NOMO-1 (cell line): ENCODE measurements around the gene AUTS2.

Experiments used
- DNase-seq, 2 experiments: peaks; one replicate each; lab custom pipeline; 2025; ENCODE audit not compliant: unreplicated experiment in 2 of 2; lab: John Stamatoyannopoulos, UW

The AUTS2 gene

DNA sequence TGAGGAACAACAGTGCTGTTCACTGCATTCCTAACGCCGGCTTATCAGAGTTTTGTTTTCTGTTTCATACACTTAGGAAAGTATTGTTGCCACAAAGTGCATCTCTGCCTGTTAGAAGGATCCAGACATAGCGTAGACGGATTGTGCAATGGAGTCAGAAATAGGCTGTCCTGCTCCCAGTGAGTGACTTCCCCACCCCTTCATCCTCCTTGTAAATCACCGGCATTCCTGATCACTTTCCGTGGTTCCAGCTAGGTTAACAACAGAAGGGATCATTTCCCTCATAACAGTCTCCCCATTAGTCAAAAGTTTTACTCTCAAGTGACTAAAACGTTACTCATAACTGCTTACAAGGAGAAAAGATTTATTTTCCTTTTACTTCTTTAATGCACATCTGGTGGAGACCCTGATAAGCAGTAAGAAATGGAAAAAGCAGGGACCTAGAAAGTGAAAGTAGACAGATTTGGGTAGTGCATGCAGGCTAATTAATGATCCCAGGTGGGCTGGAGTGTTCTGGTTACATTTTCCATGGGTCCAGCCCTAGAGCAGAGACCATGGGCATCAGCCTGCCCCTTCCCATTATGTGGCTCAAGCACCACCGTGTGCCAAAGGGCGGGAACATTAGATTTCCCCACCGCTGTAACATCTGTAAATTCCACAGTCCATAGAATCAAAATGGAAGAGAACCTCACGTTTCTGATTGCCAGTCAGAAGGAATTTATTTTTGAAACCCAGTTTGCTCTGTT, 1138.6 kb downstream of the AUTS2 start:
- no peak for DNase-seq

DNA sequence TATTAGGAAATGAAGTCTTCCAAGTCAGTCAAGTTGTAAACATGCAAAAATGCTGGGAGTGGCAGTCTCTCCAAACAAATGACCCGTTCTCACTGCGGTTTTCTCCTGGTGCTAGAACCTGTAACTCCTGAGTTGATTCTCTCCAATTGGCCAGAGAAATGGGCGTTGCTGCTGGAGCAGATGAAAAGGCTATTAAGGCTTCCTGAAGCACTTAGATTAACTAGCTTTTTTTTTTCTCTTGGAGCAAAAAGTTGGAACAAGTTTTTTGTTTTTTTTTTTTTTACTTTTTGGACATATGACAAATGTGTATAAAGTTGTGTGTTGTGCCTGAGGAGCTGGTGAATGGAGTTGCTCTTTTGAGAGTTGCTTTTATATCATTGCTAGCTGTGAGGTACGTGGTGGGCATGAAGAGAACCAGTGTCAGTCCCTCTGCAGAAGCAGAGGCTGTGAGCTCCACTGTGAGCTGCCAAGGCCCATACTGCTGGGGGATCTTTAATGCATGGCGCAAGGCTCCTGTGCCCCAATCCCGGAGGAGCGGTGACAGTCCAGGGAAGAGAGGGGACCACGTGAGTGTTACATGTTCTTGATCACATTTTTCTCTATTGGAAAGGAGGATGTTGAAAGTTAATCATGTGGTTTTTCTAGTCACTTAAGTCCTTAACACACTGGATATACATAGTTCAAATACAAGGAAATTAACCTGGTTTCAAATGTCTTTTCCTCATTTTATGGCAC, 1140.0 kb downstream of the AUTS2 start:
- DNase-seq: no peak

DNA sequence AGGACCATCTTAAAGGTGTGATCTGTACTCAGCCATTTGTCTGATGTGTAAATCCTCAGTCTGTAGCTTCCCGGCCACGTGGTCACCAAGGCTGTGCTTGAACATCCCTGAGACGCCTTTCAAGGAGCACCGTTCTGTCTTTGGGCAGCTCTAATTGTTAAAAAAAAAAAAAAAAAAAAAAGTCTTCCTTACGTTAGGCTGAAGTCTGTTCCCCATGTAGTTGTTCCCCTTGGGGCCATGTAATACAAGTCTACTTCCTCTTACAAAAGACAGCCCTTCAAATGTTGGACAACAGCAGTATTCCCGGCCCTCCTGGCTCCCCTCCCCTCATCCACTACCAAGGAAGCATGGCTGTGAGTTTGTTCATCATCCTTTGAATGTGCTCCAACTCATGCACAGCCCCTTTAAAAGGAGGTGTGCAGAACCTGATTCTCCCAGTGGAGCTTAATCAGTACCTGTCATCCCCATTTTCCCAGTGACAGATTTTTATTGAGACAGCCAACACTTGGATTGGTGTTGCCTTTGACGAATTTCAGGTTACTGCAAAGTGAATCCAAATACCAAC, 1141.5 kb downstream of the AUTS2 start:
- no peak for DNase-seq

DNA sequence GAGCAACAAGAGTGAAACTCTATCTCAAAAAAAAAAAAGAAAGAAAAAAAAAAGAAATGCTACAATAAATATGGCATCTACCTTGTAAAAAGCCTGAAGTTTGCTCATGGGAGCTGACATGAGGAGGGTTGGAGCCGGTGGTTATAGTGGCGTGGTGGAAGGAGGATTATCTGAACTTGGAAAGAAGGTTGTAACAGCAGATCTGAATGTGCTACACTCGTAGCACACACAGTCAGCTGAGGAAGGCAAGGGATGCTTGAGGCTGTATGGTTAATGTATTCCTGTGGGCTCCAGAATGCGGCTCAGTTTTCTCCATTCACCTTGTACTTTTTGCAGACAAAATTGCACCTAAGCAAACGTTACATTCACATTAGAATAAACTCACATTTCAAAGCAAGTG, 1143.4 kb downstream of the AUTS2 start:
- DNase-seq: no peak

DNA sequence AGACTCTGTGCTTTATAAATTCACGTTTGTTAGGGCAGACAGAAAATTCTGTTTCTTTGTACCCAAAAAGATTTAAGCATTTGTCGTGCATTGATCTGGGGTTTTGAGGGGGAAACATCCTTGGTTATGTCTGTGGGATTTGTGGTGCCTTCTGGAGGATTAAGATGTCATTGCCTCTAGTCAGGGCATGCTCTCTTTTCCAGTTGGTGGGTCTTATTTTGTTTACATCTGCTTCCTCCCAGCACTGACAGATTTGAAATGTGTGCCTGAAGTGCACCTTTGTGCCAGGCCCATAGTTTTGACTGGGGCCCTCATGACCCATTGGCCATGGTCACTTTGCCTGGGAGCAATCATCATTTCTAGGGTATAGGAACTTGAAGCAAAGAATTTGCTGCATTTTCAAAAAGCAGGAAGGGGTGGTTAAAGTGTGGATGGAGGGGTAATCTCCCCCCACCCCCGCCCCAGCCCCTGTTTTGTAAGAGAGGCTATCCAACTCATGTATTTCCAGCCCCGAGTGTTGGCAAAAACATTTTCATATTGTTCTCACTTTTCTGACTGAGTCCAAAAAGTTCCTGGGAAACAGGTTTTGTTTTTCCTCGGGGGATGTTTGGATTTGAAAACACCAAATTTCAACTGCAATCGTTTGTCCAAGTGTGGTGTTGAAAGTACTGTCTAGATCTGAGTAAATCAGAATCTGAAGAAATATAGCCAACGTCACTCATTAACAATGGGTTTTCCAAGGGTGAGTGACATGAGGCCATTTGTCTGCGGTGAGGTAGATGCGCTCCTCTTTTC, 1145.5 kb downstream of the AUTS2 start:
- no peak for DNase-seq

DNA sequence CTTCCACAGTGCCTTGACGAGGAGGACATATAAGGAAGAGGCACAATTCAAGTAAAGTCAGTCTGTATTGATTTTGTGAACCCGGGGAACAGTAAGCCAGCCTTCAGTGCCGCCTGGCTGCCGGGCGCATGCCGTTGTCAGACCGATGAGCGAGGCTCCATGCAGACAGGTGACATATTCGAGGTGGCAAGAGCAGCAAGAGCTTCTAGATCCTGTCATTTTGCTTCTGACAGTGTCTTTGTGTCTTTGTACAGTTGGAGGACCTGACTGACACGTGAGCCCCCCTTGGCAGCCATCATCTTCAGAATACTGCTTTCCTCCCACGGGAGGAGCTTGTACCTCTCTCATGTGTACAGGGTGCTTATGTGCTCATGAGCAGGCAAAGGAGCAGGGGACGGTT, 1146.2 kb downstream of the AUTS2 start:
- no peak for DNase-seq

DNA sequence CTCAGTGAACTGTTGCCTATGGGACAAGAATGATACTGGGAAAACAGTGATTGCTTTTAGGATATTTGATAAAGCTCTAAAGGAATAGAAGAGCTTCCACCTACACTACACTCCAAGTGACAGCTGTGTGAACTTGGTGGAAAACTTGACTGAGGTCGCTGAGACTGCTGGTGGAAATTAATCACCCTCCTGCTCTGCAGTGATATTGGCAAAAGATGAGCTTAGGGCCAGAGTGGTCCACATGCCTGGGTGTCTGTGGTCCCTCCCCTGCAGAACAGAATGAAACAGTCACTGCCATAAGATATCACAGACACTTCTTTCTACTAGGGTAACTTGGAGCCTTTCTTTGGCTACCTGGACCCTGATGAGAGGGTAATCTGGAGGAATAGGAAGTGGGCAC, 1151.6 kb downstream of the AUTS2 start:
- DNase-seq: no peak

DNA sequence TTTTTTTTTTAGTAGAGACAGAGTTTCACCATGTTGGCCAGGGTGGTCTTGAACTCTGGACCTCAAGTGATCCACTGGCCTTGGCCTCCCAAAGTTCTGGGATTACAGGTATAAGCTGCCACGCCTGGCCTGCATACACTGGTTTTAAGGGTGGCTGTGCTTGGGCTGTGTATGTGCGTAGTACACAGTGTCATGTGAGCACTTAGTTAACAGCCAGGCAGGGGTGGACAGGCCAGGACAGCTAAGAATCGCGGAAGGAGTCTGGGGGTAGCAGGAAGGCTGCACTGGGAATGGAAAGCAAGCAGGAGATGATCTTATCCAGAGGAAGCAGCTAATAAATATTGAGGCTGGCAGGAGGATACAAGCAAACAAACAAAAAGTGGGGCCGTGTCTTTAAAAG, 1153.6 kb downstream of the AUTS2 start:
- DNase-seq: no peak

DNA sequence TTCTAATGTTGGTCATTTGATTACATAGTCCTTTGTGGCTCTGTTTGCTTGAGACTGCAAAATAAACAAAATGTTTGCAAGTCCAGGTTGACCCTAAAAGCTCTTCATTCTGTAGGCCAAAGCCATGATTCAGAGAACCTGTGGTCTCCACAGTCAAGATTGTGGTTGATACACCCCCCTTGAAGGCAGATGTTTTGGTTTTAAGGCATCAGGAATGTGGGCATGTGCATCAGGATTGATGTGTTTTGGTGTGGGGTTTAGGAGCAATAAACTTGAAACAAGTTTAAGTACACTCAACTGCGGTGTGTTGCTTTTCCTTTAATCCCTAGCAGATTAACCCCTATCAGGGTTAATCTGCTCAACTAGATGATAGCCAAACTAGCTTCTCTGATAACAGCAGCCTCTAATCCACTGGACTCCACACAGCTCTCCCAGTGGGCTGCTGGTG, 1154.5 kb downstream of the AUTS2 start:
- DNase-seq: no peak

DNA sequence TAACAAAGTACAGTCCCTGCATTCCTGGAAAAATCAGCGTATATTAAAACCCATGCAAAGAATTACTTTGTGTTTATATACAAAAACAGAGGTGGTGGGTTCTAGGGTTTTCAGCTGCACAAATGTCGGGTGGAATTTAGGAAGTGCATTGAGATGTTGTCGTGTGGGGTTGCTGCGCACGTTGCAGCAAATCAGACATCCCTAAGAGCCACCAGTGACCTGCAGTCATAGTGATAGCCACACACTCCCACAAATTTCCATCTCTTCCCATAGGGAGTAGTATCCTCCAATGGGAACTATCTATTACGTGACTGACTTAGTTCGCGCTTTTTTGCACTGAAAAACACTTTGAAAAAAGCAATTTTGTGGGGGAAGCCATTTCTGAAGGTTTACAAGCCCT, 1158.5 kb downstream of the AUTS2 start:
- no peak for DNase-seq

DNA sequence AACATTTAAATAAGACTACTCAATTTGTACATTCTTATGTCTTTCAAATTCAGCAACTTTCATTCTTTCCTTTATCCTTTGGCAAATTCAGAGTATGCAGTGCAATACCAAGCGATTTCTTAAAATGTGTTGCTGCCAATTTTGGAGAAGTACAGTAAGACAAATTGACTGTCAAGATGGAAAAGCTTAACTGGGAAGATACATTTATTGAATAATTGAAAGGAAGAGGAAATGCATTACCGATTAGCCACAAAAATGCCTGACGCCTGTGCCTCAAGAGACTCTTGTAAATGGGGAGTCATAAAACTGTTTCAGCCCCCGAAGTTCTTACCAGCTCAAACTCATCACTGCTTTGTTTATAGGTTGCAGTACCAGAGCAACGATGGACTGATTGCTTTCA, 1160.4 kb downstream of the AUTS2 start:
- no peak for DNase-seq

DNA sequence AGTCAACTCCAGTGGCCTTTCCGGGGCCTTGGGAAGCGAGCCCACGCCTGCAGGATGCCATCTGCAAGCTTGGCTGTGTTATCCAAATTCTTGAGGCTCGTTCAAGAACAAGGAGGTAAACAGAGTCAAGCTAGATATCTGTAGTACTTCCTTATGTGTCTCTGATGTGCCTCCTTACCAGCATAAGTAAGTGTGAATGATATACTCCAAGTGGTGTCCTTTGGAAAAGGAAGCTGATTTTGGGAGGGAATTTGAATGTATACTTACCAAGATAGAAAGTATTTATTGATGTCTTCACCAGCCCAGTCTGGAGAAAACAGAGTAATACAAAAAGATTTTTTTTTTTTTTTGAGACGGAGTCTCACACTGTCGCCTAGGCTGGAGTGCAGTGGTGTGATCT, 1161.4 kb downstream of the AUTS2 start:
- DNase-seq: no peak

DNA sequence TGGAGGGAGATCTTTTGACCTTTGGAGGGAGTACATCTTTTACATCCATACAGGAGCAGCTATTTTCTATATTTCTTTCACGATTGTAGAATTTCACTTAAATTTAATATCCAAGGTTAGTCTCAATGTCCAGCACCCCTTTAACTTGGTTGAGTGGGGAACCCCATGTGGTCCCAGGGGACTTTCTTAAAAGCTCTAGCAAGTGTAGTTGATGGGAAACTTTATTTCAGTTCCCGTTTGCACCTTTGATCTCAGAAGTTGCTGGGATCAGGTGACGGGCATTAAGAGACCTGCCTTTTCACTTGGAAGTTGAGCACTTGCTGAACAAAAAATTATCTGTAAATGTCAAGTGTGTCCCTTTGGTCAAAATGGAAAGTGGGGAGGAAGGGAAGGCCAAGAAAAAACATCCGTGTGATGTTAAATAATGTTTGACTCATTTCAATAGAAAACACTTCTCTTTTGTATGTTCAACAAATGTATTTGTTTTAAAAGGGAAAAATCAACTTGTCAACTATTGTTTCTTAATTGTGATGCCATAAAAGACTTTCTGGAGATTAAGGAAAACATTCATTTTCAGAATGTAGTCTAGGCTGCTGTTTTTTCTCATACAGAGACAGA, 1163.5 kb downstream of the AUTS2 start:
- DNase-seq: no peak

DNA sequence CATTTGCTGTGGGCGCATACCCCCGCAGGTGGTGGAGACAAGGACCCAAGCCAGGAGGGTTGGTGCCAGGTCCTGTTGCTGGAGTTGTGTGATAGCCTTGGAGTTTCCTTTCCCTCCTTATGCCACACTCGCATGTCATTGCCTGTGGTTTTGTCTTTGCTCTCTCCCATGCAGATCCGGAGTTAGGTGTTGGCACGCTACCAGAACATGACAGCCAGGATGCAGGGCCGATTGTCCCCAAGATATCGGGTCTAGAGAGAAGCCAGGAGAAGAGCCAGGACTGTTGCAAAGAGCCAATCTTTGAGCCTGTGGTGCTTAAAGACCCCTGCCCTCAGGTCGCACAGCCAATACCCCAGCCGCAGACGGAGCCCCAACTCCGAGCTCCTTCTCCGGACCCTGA, 1164.4 kb downstream of the AUTS2 start:
- DNase-seq: no peak

DNA sequence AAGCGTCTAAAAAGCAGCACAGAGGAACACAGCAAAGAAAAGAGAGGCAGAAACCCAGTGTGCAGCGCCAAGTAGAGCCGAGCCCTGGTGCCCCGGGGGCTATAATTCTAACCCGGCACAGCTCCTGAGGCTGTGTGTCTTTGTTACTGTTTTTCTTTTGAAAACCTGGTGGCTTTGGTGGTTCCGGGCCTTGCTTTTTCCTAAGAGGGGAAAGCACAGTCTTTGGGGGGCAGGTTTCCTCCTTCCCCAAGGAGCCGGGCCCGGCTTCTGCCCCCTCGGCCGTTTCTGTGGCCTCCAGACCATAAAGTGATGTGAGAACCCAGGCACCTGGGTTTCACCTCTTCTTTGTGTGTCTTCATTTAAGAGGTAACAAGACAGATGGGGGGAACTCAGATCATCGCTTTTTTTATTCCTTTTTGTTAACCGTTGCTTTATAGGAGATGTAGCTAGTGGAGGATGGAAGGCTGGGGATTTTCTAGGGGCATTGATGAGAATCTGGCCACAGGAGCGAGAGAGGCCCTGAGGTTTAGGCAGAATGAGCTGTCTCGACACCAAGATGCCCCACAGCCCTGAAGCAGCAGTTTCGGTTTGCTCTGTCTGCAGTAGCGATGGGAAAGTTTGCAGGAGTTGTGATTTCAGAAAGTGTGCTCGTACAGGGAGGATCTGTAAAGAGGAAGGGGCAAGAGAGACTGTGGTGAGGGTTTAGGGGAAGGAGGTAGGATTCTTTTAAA, 1165.9 kb downstream of the AUTS2 start:
- DNase-seq: no peak

DNA sequence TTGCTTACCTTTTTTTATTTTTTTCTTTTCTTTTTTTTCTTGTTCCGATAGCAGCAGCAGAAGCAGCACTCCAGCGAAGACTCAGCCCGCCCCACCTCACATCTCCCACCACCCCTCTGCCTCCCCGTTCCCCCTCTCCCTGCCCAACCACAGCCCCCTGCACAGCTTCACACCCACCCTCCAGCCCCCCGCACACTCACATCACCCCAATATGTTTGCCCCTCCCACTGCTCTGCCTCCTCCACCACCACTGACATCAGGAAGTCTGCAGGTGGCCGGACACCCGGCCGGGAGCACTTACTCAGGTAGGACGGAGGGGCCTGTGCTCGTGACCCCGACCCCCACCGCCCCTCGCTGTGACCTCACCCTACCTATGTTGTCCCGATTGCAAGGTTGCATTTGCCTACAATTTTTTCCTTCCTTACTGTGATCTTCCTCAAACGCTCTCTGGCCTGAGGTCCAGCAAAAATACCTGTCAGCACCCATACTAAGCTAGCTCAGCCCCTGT, 1166.5 kb downstream of the AUTS2 start:
- no peak for DNase-seq

DNA sequence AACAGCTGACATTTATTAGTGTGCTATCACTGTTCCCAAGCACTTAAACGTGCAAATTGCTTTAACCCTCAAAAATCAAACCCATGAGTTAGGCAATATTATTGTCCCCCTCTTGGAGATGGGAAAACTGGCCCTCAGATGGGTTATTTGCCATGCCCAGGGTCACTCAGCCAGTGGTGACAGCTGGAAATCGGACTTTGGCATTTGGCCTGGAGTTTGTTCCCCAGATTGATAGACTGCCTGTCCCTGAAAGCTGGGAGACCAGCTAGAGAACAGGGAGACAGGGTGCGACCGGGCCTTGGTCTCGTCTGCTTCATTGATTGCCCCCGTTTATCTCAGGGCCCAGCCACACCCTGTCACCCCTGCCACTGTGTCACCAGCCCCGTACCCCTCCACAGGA, 1167.4 kb downstream of the AUTS2 start:
- no peak for DNase-seq

DNA sequence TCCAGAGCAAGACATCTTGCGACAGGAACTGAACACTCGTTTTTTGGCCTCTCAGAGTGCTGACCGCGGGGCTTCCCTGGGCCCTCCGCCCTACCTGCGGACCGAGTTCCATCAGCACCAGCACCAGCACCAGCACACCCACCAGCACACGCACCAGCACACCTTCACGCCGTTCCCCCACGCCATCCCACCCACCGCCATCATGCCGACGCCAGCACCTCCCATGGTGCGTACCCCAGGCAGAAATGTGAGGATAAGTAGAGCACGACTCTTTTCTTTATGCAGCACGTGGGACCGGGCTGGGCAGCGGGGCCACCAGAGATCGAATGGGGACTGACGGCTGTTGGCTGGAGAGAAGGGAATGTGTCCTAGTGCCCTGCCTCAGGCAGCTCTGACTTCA, 1167.8 kb downstream of the AUTS2 start:
- DNase-seq: no peak

DNA sequence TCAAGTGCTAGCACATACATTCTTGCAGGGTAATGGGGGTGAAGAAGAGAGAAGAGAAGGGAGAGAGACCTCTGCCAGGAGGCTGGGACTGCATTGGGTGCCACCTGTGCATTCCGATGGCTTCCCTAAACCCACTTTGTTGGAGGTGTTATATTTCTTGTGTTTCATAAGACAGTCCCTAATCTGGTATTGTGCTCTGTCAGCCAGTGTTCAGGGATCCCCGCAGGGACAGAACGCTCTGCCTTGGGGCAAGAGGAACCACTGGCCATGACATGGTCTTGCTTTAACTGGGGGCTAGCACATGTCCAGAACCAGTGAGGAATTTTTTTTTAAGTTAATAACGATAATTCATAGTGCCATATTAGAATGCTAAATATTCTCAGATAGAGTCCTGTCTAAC, 1168.4 kb downstream of the AUTS2 start:
- no peak for DNase-seq

DNA sequence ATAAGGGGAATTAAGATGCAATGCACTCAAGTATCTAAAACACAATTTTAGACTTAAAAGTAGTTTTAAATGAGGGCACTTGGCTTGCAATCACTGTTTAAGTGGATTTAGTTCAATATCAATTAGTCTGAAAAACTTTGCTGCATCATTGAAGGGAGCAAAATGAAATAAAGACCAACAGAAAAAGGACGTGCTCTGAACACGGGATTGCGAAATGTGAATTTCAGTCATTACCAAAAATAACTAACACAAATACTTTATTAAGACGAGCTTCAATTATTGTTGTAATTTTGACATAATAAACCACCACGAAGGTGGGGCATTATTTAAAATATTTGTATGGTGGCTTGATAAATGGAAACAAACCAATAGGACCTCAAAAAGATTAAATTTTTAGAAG, 1171.9 kb downstream of the AUTS2 start:
- DNase-seq: no peak
